Left lung (tissue), 10 donors: ENCODE measurements around the gene ZSCAN18. TPM values are rescaled to one million over a fixed set of nuclear protein-coding genes. Genes with fewer than 3 reads are reported as not detected.

ENCODE experiments used
- ATAC-seq: fragments of 200-7000 bp; cut with Tn5 transposase; one replicate; pipeline ENCODE4 v1.9.1; 2020; ENCODE audit warnings: moderate library complexity
- DNase-seq, 4 donors: peaks; one replicate each; pipeline ENCODE4 v3.0.0-alpha.2; 2013 to 2020
- H3K27ac ChIP-seq, 2 donors: fragments of 200-600 bp; sonication (generic) in 1 of 2; one replicate each; pipeline versions ENCODE4 v1.5.0 to v1.8.0; 2020 to 2021
- H3K27me3 ChIP-seq, 2 donors: fragments of 200-600 bp; sonication (generic) in 1 of 2; one replicate each; pipeline versions ENCODE4 v1.5.0 to v1.8.0; 2020 to 2021
- H3K36me3 ChIP-seq, 2 donors: fragments of 200-600 bp; sonication (generic) in 1 of 2; one replicate each; pipeline versions ENCODE4 v1.5.0 to v1.8.0; 2020 to 2021
- H3K4me1 ChIP-seq, 2 donors: fragments of 200-600 bp; one replicate each; pipeline ENCODE4 v1.8.0; 2021
- H3K4me3 ChIP-seq, 2 donors: fragments of 200-600 bp; sonication (generic) in 1 of 2; one replicate each; pipeline versions ENCODE4 v1.5.0 to v1.8.0; 2020 to 2021; ENCODE audit warnings: mild to moderate bottlenecking in 1 of 2
- H3K9me3 ChIP-seq, 2 donors: fragments of 200-600 bp; sonication (generic) in 1 of 2; one replicate each; pipeline versions ENCODE4 v1.5.0 to v1.8.0; 2020 to 2021
- CTCF ChIP-seq, 2 donors: fragments of 200-600 bp; sonication (generic) in 1 of 2; IDR thresholded peaks; one replicate each; pipeline versions ENCODE4 v1.5.0 to v1.8.0; 2021; ENCODE audit warnings: antibody characterized with exemption in 2 of 2
- intact Hi-C, 2 donors: fragments of 100-400 bp; cut with DNase I; formaldehyde crosslinking; loops; one replicate each; pipeline versions ENCODE4 v1.11.2 to v1.14.2; 2022
- polyA plus RNA-seq, 6 donors: library from polyadenylated mRNA; unstranded; fragments of 120-200 nt; gene quantifications; one replicate each; pipeline ENCODE4 v1.2.1, GENCODE V29; 2013; ENCODE audit not compliant: insufficient read length in 6 of 6
- total RNA-seq, 2 donors: library from RNA; stranded (reverse); fragmentation: NEBNext Ultra II Directional; extraction: Animal tissue kit (Norgen Biotek cat#: 25700); gene quantifications; one replicate each; pipeline ENCODE4 v1.2.1, GENCODE V29; 2021
- donor health status: DM: no; HTN: yes; CAD: no.
- donor health status: DM: no; HTN: no; CAD: no.

ZSCAN18 gene
- total and polyA plus RNA-seq, 8 donors, result 32.7 to 91.1 (median 80.8) TPM

DNA sequence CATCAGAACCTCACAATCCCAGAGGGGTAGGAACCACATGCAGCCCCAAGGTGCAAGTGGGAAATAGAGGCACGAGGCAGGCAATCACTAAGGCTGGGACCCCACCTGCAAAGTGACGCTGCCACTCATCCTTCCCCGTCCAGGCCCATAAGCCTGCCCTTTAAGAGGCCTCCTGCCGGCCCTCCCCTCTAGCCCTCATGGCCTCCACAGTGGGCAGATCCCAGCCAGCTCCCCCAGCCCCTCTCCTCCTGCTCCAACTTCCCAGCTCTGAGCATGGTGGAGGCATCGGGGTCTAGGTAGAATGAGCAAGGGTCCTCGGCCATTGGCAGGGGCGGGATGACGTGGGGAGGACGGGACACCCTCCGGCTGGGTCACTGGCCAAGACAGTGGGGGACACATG is 2.7 kb downstream of the ZSCAN18 start:
- H3K4me1 ChIP-seq, result peaks cover 3 to 8% of the 10 kb centered on the region in 2 donors
- no peaks in the 10 kb centered on the region for H3K27me3 ChIP-seq
- ATAC-seq (no peak), DNase-seq (no peak)
- intact Hi-C loops, result no loop called here
- H3K27ac ChIP-seq, result no peak overlapping the region
- peaks cover 0 to 14% of the 10 kb centered on the region in 2 donors for H3K36me3 ChIP-seq
- peaks cover 0 to 74% of the 10 kb centered on the region in 2 donors for H3K9me3 ChIP-seq
- no peak overlapping the region for H3K4me3 ChIP-seq
- TF ChIP-seq CTCF (IDR thresholded peaks at IDR 0.05), result no peak

GRCh38 chr19:58093071-58093470 is 5.0 kb downstream of the ZSCAN18 start:
- peaks cover 0 to 81% of the 10 kb centered on the region in 2 donors for H3K9me3 ChIP-seq
- H3K4me3 ChIP-seq, result no peak overlapping the region
- DNase-seq (no peak), ATAC-seq (no peak)
- no peaks in the 10 kb centered on the region for H3K27me3 ChIP-seq
- H3K36me3 ChIP-seq, result peaks cover 0 to 30% of the 10 kb centered on the region in 2 donors
- intact Hi-C loops, result no loop called here
- H3K27ac ChIP-seq, result no peak overlapping the region
- TF ChIP-seq CTCF (IDR thresholded peaks at IDR 0.05), result no peak
- peaks cover 3 to 8% of the 10 kb centered on the region in 2 donors for H3K4me1 ChIP-seq

DNA sequence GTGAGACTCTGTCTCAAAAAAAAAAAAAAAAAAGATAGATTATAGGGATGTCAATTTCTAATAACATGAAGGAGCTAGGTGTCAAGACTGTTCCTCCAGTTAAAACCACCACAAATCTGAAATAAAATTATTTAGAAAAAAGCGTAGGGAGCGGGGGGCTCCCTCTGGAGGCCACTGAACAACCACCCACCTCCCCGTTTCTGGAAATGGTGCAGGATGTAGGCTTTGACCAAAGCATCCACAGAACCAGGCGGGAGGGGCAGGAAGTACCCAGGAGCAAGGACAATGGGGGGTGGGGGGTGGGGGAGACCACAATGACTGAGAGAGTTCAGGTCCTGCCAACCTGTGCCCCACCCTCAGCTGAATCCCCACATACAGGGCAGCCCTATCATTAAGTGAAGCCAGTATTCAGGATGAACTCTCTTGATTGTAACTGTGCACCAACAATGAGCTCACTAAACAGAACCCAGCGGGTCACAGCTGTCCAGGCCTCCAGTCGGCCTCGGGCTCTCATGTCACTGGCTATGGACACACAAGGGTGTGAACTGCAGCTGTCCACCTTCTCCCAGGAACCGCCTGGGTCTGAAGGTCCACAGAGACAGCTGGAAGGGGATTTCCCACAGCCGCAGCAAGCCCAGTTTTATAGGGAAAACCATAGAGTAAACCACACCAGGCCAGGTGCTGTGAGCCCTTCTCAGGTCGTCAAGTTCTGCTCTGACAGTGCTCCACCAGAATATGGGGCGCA is 6.6 kb downstream of the ZSCAN18 start:
- TF ChIP-seq CTCF (IDR thresholded peaks at IDR 0.05), result no peak
- ATAC-seq, result no peak

DNA sequence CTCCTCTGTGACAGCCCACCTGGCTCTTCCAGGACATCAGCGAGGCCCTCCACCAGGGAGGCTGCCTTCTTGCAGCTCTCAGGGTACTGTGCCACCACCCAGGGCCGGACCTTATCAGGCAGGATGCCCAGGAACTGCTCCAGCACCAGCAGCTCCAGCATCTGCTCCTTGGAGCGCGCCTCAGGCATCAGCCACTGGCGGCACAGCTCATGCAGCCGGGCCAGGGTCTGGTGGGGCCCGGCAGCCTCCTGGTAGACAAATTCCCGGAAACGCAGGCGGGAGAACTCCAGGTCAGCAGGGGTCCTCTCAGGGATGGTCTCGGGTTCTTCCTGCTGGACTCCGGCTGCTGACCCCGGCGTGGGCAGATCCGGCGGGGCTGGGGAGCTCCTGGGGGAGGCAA is 8.2 kb downstream of the ZSCAN18 start:
- peaks cover 0 to 59% of the 10 kb centered on the region in 2 donors for H3K36me3 ChIP-seq
- no peaks in the 10 kb centered on the region for H3K4me1 ChIP-seq
- H3K9me3 ChIP-seq, result peaks cover 0 to 96% of the 10 kb centered on the region in 2 donors
- ATAC-seq (no peak), DNase-seq (no peak)
- no peak overlapping the region for H3K27ac ChIP-seq
- no peak overlapping the region for H3K4me3 ChIP-seq
- intact Hi-C loops, result no loop called here
- no peaks in the 10 kb centered on the region for H3K27me3 ChIP-seq
- no peak for TF ChIP-seq CTCF (IDR thresholded peaks at IDR 0.05)

More for the DNA sequence above, 6.6 kb downstream of the ZSCAN18 start:
- intact Hi-C loops, result no loop called here
- Histone ChIP-seq H3K4me3 (no peak overlapping the region), H3K27ac (no peak overlapping the region), H3K27me3 (no peaks in the 10 kb centered on the region), H3K36me3 (peaks cover 0 to 47% of the 10 kb centered on the region in 2 donors), H3K9me3 (peaks cover 0 to 96% of the 10 kb centered on the region in 2 donors), H3K4me1 (no peaks in the 10 kb centered on the region)
- no peak for DNase-seq

DNA sequence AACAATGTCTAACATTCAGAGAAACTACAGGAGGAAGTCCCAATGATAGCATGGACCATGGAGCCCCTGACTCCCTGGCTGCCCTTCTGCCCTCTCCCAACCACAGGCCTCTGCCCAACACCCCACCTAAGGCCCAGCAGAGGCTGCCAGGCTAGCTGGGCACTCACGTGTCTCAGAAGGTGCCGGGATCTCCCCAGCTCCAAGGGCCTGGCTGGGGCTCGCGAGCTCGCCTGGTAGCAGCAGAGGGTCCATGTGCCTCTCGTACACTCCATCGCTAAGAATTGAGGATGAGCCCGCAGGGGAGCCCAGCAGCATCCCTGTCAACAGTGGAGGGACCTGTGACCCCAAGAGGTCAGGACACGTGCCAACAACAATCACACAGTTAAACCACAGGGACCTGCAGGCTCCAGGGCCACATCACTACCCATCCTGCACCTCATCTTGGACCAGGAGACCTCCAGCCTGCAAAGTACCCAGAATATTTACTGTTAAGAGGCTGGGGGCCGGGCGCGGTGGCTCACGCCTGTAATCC is 9.4 kb downstream of the ZSCAN18 start:
- no peaks in the 10 kb centered on the region for H3K4me1 ChIP-seq
- no peak for TF ChIP-seq CTCF (IDR thresholded peaks at IDR 0.05)
- H3K27ac ChIP-seq, result no peak overlapping the region
- H3K4me3 ChIP-seq, result no peak overlapping the region
- peaks cover 0 to 72% of the 10 kb centered on the region in 2 donors for H3K36me3 ChIP-seq
- DNase-seq, result no peak
- ATAC-seq, result no peak
- H3K27me3 ChIP-seq, result no peaks in the 10 kb centered on the region
- H3K9me3 ChIP-seq, result peaks cover 0 to 96% of the 10 kb centered on the region in 2 donors
- intact Hi-C loops, result no loop called here
